ENCODE data around the gene HTR5A.

HTR5A gene

GRCh38 chr7:155066417-155066950, 3.6 kb upstream of the HTR5A start:
- Histone ChIP-seq H3K4me1 (ENCODE audit: control insufficient read depth, low read depth, low read length) (peaks cover 2% of the 10 kb centered on the region), H3K79me2 (ENCODE audit: control insufficient read depth, insufficient read depth, low read length) (no peaks in the 10 kb centered on the region), H2AK5ac (ENCODE audit: low read length) (no peak overlapping the region), H4K5ac (ENCODE audit: low read length) (no peak overlapping the region), H3K23ac (ENCODE audit: low read length) (no peak overlapping the region), H3K18ac (ENCODE audit: low read length) (no peak overlapping the region), H3K27ac (ENCODE audit: low read depth, low read length) (no peak overlapping the region), H3K9ac (ENCODE audit: low read length) (no peak overlapping the region), H3K79me1 (ENCODE audit: low read length) (no peaks in the 10 kb centered on the region), H3K4ac (ENCODE audit: low read depth, low read length) (no peak overlapping the region), H2BK120ac (ENCODE audit: low read depth, low read length) (no peak overlapping the region), H3K4me2 (ENCODE audit: low read length) (no peak overlapping the region), H4K8ac (ENCODE audit: low read depth, low read length) (no peak overlapping the region), H3K27me3 (ENCODE audit: insufficient read depth, low read length, poor library complexity) (no peaks in the 10 kb centered on the region), H2BK15ac (replicated peaks; ENCODE audit: low read depth) (no peak overlapping the region), H3K36me3 (ENCODE audit: control insufficient read depth, insufficient read depth, low read length) (no peaks in the 10 kb centered on the region), H3K56ac (ENCODE audit: low read length) (no peak overlapping the region), H2BK5ac (ENCODE audit: low read length) (no peak overlapping the region), H3K4me3 (ENCODE audit: low read length) (no peak overlapping the region)
- no CpG with 5 or more reads among the region's 7 CpGs for WGBS (ENCODE audit: extremely low coverage, insufficient coverage, low lambda C conversion rate)
- peak; percentile 10 for DNase-seq

DNA sequence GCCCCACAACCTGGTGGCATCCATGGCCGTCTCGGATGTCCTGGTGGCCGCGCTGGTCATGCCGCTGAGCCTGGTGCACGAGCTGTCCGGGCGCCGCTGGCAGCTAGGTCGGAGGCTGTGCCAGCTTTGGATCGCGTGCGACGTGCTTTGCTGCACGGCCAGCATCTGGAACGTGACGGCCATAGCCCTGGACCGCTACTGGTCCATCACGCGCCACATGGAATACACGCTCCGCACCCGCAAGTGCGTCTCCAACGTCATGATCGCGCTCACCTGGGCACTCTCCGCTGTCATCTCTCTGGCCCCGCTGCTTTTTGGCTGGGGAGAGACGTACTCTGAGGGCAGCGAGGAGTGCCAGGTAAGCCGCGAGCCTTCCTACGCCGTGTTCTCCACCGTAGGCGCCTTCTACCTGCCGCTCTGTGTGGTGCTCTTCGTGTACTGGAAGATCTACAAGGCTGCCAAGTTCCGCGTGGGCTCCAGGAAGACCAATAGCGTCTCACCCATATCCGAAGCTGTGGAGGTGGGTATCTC, 1.1 kb downstream of the HTR5A start:
- H2BK15ac ChIP-seq (replicated peaks; ENCODE audit: low read depth), result no peak overlapping the region
- H3K79me1 ChIP-seq (ENCODE audit: low read length), result no peaks in the 10 kb centered on the region
- no peak for DNase-seq
- H4K5ac ChIP-seq (ENCODE audit: low read length), result no peak overlapping the region
- no peak overlapping the region for H3K9ac ChIP-seq (ENCODE audit: low read length)
- no peak overlapping the region for H3K4ac ChIP-seq (ENCODE audit: low read depth, low read length)
- H3K18ac ChIP-seq (ENCODE audit: low read length), result no peak overlapping the region
- H3K27me3 ChIP-seq (ENCODE audit: insufficient read depth, low read length, poor library complexity), result peaks cover 2% of the 10 kb centered on the region
- no peak overlapping the region for H3K4me3 ChIP-seq (ENCODE audit: low read length)
- no peak overlapping the region for H3K23ac ChIP-seq (ENCODE audit: low read length)
- H2AK5ac ChIP-seq (ENCODE audit: low read length), result no peak overlapping the region
- no peak overlapping the region for H4K8ac ChIP-seq (ENCODE audit: low read depth, low read length)
- H3K4me1 ChIP-seq (ENCODE audit: control insufficient read depth, low read depth, low read length), result peaks cover 2% of the 10 kb centered on the region
- H3K36me3 ChIP-seq (ENCODE audit: control insufficient read depth, insufficient read depth, low read length), result no peaks in the 10 kb centered on the region
- H3K79me2 ChIP-seq (ENCODE audit: control insufficient read depth, insufficient read depth, low read length), result no peaks in the 10 kb centered on the region
- H3K56ac ChIP-seq (ENCODE audit: low read length), result no peak overlapping the region
- no CpG with 5 or more reads among the region's 43 CpGs for WGBS (ENCODE audit: extremely low coverage, insufficient coverage, low lambda C conversion rate)
- no peak overlapping the region for H3K27ac ChIP-seq (ENCODE audit: low read depth, low read length)
- no peak overlapping the region for H3K4me2 ChIP-seq (ENCODE audit: low read length)
- no peak overlapping the region for H2BK120ac ChIP-seq (ENCODE audit: low read depth, low read length)
- H2BK5ac ChIP-seq (ENCODE audit: low read length), result no peak overlapping the region

DNA sequence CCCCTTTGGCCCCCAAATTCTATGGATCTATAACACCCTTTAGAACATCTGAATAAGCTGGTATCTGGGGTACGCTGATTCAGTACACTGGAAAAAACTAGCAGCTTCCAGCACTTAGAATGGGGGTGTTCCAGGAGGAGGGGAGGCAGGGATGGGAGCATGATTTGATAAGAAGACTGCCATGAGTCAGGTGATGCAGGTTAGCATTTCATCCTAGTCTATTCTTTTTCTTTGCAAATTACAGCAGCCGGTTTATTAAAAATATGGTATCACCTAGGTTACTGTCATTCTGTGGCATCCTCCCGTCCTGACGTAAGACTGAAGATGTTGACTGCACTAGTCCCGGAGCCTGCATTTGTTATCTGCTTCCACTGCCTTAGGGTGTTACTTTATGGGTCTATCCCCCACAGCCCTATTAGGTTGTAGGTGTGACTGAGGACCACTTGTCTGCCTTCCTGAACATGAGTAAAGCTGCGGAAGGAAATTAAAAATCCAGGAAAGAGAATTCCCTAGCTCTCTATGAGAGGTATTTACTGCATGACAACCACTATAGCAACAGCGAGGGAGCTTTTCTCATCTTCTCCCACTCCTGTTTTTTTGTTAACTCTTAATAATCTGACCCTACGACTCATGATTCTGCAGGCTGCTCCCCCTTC, 1.9 kb downstream of the HTR5A start:
- Histone ChIP-seq H3K9ac (ENCODE audit: low read length) (no peak overlapping the region), H3K27ac (ENCODE audit: low read depth, low read length) (no peak overlapping the region), H3K4ac (ENCODE audit: low read depth, low read length) (no peak overlapping the region), H3K56ac (ENCODE audit: low read length) (no peak overlapping the region), H2BK5ac (ENCODE audit: low read length) (no peak overlapping the region), H3K4me3 (ENCODE audit: low read length) (no peak overlapping the region), H2BK15ac (replicated peaks; ENCODE audit: low read depth) (no peak overlapping the region), H3K4me1 (ENCODE audit: control insufficient read depth, low read depth, low read length) (peaks cover 2% of the 10 kb centered on the region), H3K23ac (ENCODE audit: low read length) (no peak overlapping the region), H3K27me3 (ENCODE audit: insufficient read depth, low read length, poor library complexity) (peaks cover 2% of the 10 kb centered on the region), H3K79me2 (ENCODE audit: control insufficient read depth, insufficient read depth, low read length) (no peaks in the 10 kb centered on the region), H4K8ac (ENCODE audit: low read depth, low read length) (no peak overlapping the region), H3K18ac (ENCODE audit: low read length) (no peak overlapping the region), H4K5ac (ENCODE audit: low read length) (no peak overlapping the region), H3K79me1 (ENCODE audit: low read length) (no peaks in the 10 kb centered on the region), H2BK120ac (ENCODE audit: low read depth, low read length) (no peak overlapping the region), H3K36me3 (ENCODE audit: control insufficient read depth, insufficient read depth, low read length) (no peaks in the 10 kb centered on the region), H3K4me2 (ENCODE audit: low read length) (no peak overlapping the region), H2AK5ac (ENCODE audit: low read length) (no peak overlapping the region)
- WGBS (ENCODE audit: extremely low coverage, insufficient coverage, low lambda C conversion rate), result no CpG with 5 or more reads among the region's 8 CpGs
- DNase-seq, result no peak

DNA sequence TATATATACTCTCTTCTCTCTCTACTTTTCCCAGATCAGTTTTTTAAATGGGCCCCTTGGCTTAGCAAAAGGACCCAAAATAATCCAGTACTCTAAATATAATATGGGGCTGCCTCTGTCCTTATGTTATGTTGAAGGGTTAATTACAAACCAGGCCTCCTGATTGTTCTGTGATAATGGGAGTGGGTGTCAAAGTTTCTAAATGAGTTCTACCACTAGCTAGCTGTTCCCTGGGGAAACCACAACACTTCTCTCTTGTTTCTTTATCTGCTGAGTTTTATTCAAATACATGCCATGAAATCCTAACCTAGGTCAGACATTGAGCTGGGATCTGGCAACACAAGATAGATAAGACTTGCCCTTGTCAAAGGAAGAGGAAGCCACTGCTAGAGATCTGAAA, 3.8 kb downstream of the HTR5A start:
- Histone ChIP-seq H4K8ac (ENCODE audit: low read depth, low read length) (no peak overlapping the region), H3K23ac (ENCODE audit: low read length) (no peak overlapping the region), H3K79me1 (ENCODE audit: low read length) (no peaks in the 10 kb centered on the region), H3K27ac (ENCODE audit: low read depth, low read length) (no peak overlapping the region), H2BK15ac (replicated peaks; ENCODE audit: low read depth) (no peak overlapping the region), H3K36me3 (ENCODE audit: control insufficient read depth, insufficient read depth, low read length) (no peaks in the 10 kb centered on the region), H3K18ac (ENCODE audit: low read length) (no peak overlapping the region), H3K79me2 (ENCODE audit: control insufficient read depth, insufficient read depth, low read length) (no peaks in the 10 kb centered on the region), H2BK120ac (ENCODE audit: low read depth, low read length) (no peak overlapping the region), H2AK5ac (ENCODE audit: low read length) (no peak overlapping the region), H3K4me2 (ENCODE audit: low read length) (no peak overlapping the region), H3K4ac (ENCODE audit: low read depth, low read length) (no peak overlapping the region), H2BK5ac (ENCODE audit: low read length) (no peak overlapping the region), H3K4me3 (ENCODE audit: low read length) (no peak overlapping the region), H3K9ac (ENCODE audit: low read length) (no peak overlapping the region), H3K56ac (ENCODE audit: low read length) (no peak overlapping the region), H3K27me3 (ENCODE audit: insufficient read depth, low read length, poor library complexity) (peaks cover 2% of the 10 kb centered on the region), H4K5ac (ENCODE audit: low read length) (no peak overlapping the region), H3K4me1 (ENCODE audit: control insufficient read depth, low read depth, low read length) (peaks cover 2% of the 10 kb centered on the region)
- DNase-seq, result peak; percentile 48

GRCh38 chr7:155084021-155084420, 13.9 kb downstream of the HTR5A start:
- no peak overlapping the region for H3K9ac ChIP-seq (ENCODE audit: low read length)
- H3K27me3 ChIP-seq (ENCODE audit: insufficient read depth, low read length, poor library complexity), result no peaks in the 10 kb centered on the region
- no peak overlapping the region for H3K4me3 ChIP-seq (ENCODE audit: low read length)
- no peak overlapping the region for H4K5ac ChIP-seq (ENCODE audit: low read length)
- no peak overlapping the region for H2BK15ac ChIP-seq (replicated peaks; ENCODE audit: low read depth)
- no peaks in the 10 kb centered on the region for H3K4me1 ChIP-seq (ENCODE audit: control insufficient read depth, low read depth, low read length)
- H3K4ac ChIP-seq (ENCODE audit: low read depth, low read length), result no peak overlapping the region
- H2AK5ac ChIP-seq (ENCODE audit: low read length), result no peak overlapping the region
- no peak overlapping the region for H2BK120ac ChIP-seq (ENCODE audit: low read depth, low read length)
- no peak overlapping the region for H3K27ac ChIP-seq (ENCODE audit: low read depth, low read length)
- H2BK5ac ChIP-seq (ENCODE audit: low read length), result no peak overlapping the region
- H3K79me2 ChIP-seq (ENCODE audit: control insufficient read depth, insufficient read depth, low read length), result no peaks in the 10 kb centered on the region
- no peak overlapping the region for H4K8ac ChIP-seq (ENCODE audit: low read depth, low read length)
- no peak overlapping the region for H3K18ac ChIP-seq (ENCODE audit: low read length)
- no peak for DNase-seq
- no peaks in the 10 kb centered on the region for H3K79me1 ChIP-seq (ENCODE audit: low read length)
- no peak overlapping the region for H3K56ac ChIP-seq (ENCODE audit: low read length)
- no peaks in the 10 kb centered on the region for H3K36me3 ChIP-seq (ENCODE audit: control insufficient read depth, insufficient read depth, low read length)
- WGBS (ENCODE audit: extremely low coverage, insufficient coverage, low lambda C conversion rate), result no CpG with 5 or more reads among the region's 14 CpGs
- H3K23ac ChIP-seq (ENCODE audit: low read length), result no peak overlapping the region
- H3K4me2 ChIP-seq (ENCODE audit: low read length), result no peak overlapping the region

DNA sequence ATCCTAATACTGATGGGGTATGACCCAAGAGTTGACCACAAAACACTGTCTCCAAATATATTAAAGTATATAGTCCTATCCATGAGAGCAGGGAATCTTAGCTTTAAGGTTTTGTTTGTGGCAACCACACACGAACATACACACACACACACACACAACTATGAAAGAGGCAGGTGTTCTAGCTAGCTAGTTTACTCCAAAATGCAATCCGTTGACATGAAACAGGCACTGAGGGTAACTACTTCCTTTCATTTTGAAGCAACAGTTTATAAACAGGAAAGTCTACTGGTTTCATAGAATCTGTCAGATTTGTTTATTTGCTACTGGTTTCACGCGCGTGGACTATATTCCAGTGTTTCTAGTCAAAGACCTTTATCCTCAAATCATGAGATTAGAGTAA, 14.8 kb downstream of the HTR5A start:
- Histone ChIP-seq H3K79me2 (ENCODE audit: control insufficient read depth, insufficient read depth, low read length) (no peaks in the 10 kb centered on the region), H4K5ac (ENCODE audit: low read length) (no peak overlapping the region), H3K9ac (ENCODE audit: low read length) (no peak overlapping the region), H3K27me3 (ENCODE audit: insufficient read depth, low read length, poor library complexity) (no peaks in the 10 kb centered on the region), H3K4me2 (ENCODE audit: low read length) (no peak overlapping the region), H2BK120ac (ENCODE audit: low read depth, low read length) (no peak overlapping the region), H3K23ac (ENCODE audit: low read length) (no peak overlapping the region), H3K27ac (ENCODE audit: low read depth, low read length) (no peak overlapping the region), H3K56ac (ENCODE audit: low read length) (no peak overlapping the region), H3K4me1 (ENCODE audit: control insufficient read depth, low read depth, low read length) (no peaks in the 10 kb centered on the region), H2BK15ac (replicated peaks; ENCODE audit: low read depth) (no peak overlapping the region), H3K79me1 (ENCODE audit: low read length) (no peaks in the 10 kb centered on the region), H2BK5ac (ENCODE audit: low read length) (no peak overlapping the region), H3K18ac (ENCODE audit: low read length) (no peak overlapping the region), H3K4ac (ENCODE audit: low read depth, low read length) (no peak overlapping the region), H2AK5ac (ENCODE audit: low read length) (no peak overlapping the region), H4K8ac (ENCODE audit: low read depth, low read length) (no peak overlapping the region), H3K4me3 (ENCODE audit: low read length) (no peak overlapping the region), H3K36me3 (ENCODE audit: control insufficient read depth, insufficient read depth, low read length) (no peaks in the 10 kb centered on the region)
- DNase-seq, result no peak
- no CpG with 5 or more reads among the region's 5 CpGs for WGBS (ENCODE audit: extremely low coverage, insufficient coverage, low lambda C conversion rate)
